HL-60 (cell line): Measurements from ENCODE around the gene ZNF717. TPM values are rescaled to one million over a fixed set of nuclear protein-coding genes. Genes with fewer than 3 reads are reported as not detected.

ENCODE experiments used
- DNase-seq, 2 experiments: peaks; one replicate each; pipeline ENCODE4 v3.0.0-alpha.2; 2010 to 2020; ENCODE audit warnings: low read depth in 1 of 2, low spot score in 1 of 2
- H3K27ac ChIP-seq: fragments of 250-450 bp; sonication (Bioruptor Pico); replicated peaks from 2 replicates; pipeline ENCODE4 v1.5.1; 2020; ENCODE audit warnings: mild to moderate bottlenecking, moderate library complexity
- H3K27me3 ChIP-seq: fragments of 250-450 bp; sonication (Bioruptor Pico); 2 replicates; pipeline ENCODE4 v1.5.1; 2021; ENCODE audit warnings: mild to moderate bottlenecking, moderate library complexity; ENCODE audit not compliant: insufficient read depth, poor library complexity, severe bottlenecking
- H3K4me3 ChIP-seq: replicated peaks from 2 replicates; pipeline ENCODE4 v1.5.1; 2011; ENCODE audit warnings: mild to moderate bottlenecking, control low read depth, low read length; ENCODE audit not compliant: insufficient read depth
- CTCF ChIP-seq: IDR thresholded peaks from one replicate; pipeline ENCODE4 v1.5.1; 2011; ENCODE audit warnings: low read length, control low read depth, inconsistent platforms; ENCODE audit not compliant: insufficient read depth
- GABPA ChIP-seq: IDR thresholded peaks from 2 replicates; pipeline ENCODE4 v1.6.1; 2012; ENCODE audit warnings: low read depth
- POLR2AphosphoS5 ChIP-seq: IDR thresholded peaks from 2 replicates; pipeline ENCODE4 v1.6.1; 2012; ENCODE audit warnings: low read depth
- REST ChIP-seq: IDR thresholded peaks from 2 replicates; pipeline ENCODE4 v1.6.1; 2012; ENCODE audit warnings: low read depth; ENCODE audit not compliant: insufficient replicate concordance
- SPI1 ChIP-seq: IDR thresholded peaks from 2 replicates; pipeline ENCODE4 v1.6.1; 2012; ENCODE audit warnings: low read depth, mild to moderate bottlenecking, borderline replicate concordance
- microRNA-seq: library from miRNA; unstranded; fragments of <30 nt; microRNA quantifications from one replicate; pipeline ENCODE4, GENCODE V29; 2018

The ZNF717 gene

DNA sequence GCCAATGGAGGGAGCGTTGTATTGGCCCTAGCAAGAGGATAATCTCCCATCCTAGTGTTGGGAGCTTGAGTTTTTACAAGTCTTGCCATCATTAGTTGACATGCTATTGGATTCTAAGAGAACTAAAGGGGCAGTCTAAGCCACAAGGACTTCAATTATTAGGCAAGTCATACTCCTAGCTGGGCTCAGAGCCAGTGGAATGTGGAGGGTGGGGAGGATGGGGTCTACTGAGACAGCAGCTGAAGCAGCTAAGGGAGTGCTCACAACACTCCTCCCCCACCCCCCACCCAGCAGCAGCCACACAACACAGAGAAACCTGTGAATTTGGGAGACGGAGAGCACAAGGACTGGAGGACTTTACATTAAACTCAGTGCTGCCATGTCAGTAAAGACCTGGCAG is 93.3 kb downstream of the ZNF717 start:
- TF ChIP-seq REST (no peak), CTCF (no peak), GABPA (no peak), POLR2AphosphoS5 (no peak), SPI1 (no peak)
- Histone ChIP-seq H3K4me3 (no peak overlapping the region), H3K27me3 (no peaks in the 10 kb centered on the region), H3K27ac (no peak overlapping the region)
- DNase-seq, result no peak

DNA sequence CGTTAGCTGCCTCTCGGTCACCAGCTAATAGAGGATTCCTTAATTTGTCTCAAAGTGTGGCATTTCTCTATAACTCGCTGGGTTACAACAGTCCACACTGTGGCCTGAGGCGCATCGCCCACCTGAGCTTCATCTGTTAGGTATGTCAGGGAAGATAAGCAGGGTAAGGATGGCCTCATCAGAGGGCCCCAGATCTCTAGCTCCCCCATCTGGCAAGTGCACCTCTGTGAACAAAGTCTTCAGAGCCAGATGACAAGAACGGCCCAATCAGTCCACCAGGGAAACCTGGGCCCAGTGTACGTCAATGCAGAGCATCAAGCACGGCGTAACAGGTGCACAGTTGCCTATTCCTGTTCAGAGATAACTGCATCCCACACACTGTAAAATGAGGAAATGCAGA is 98.0 kb downstream of the ZNF717 start:
- H3K27me3 ChIP-seq, result no peaks in the 10 kb centered on the region
- no peak for DNase-seq
- H3K4me3 ChIP-seq, result no peak overlapping the region
- H3K27ac ChIP-seq, result no peak overlapping the region
- TF ChIP-seq POLR2AphosphoS5 (no peak), GABPA (no peak), SPI1 (no peak), CTCF (no peak), REST (no peak)

Small RNA genes lying within 50 kb of the gene (microRNA-seq; reads per million reads assigned to microRNA genes)
- gene MIR4273, result not detected
